ENCODE results near the gene CASP12. TPM values are rescaled to one million over a fixed set of nuclear protein-coding genes. Genes with fewer than 3 reads are reported as not detected.
A peak's percentile ranks its signal among the peaks of the same experiment; 100 is the strongest.

Gene CASP12
- total RNA-seq, 1 donor from 2014 or later: 0.22 TPM

- intact Hi-C loops (cut with DNase I): no loop called here
- no peak for DNase-seq (ENCODE audit: missing footprints)
- ATAC-seq: peak; percentile 55
These were observed 2.6 kb downstream of the CASP12 start for GRCh38 chr11:104895634-104896033.

GRCh38 chr11:104893876-104894275 lies 4.4 kb downstream of the CASP12 start:
- no peak for DNase-seq (ENCODE audit: missing footprints)

GRCh38 chr11:104892723-104893511 lies 5.3 kb downstream of the CASP12 start:
- ATAC-seq (no peak), DNase-seq (ENCODE audit: missing footprints) (no peak)
- intact Hi-C loops (cut with DNase I): no loop called here

More at GRCh38 chr11:104893876-104894275, 4.4 kb downstream of the CASP12 start:
- intact Hi-C loops (cut with DNase I): no loop called here
- ATAC-seq: no peak

- ATAC-seq (no peak), DNase-seq (ENCODE audit: missing footprints) (no peak)
- intact Hi-C loops (cut with DNase I): no loop called here
These were observed 7.1 kb downstream of the CASP12 start for GRCh38 chr11:104891135-104891534.

GRCh38 chr11:104883342-104883741 lies 14.9 kb downstream of the CASP12 start:
- DNase-seq (ENCODE audit: missing footprints): no peak
- intact Hi-C loops (cut with DNase I): no loop called here

GRCh38 chr11:104881117-104881794 lies 17.0 kb downstream of the CASP12 start:
- ATAC-seq (no peak), DNase-seq (ENCODE audit: missing footprints) (no peak)

More at GRCh38 chr11:104883342-104883741, 14.9 kb downstream of the CASP12 start:
- no peak for ATAC-seq

GRCh38 chr11:104879514-104880190 lies 18.6 kb downstream of the CASP12 start:
- DNase-seq (ENCODE audit: missing footprints): no peak
- intact Hi-C loops (cut with DNase I): no loop called here
- ATAC-seq: no peak

More at GRCh38 chr11:104881117-104881794, 17.0 kb downstream of the CASP12 start:
- intact Hi-C loops (cut with DNase I): no loop called here

GRCh38 chr11:104876861-104877431 lies 21.3 kb downstream of the CASP12 start:
- DNase-seq (ENCODE audit: missing footprints) (no peak), ATAC-seq (no peak)
- intact Hi-C loops (cut with DNase I): no loop called here

- no peak for ATAC-seq
- DNase-seq (ENCODE audit: missing footprints): no peak
- intact Hi-C loops (cut with DNase I): no loop called here
These were observed 21.9 kb downstream of the CASP12 start for GRCh38 chr11:104876324-104876723.

- no peak for ATAC-seq
These were observed 25.0 kb downstream of the CASP12 start for GRCh38 chr11:104873252-104873651.

GRCh38 chr11:104872393-104872792 lies 25.9 kb downstream of the CASP12 start:
- no peak for ATAC-seq
- intact Hi-C loops (cut with DNase I): no loop called here
- DNase-seq (ENCODE audit: missing footprints): no peak

More at GRCh38 chr11:104873252-104873651, 25.0 kb downstream of the CASP12 start:
- intact Hi-C loops (cut with DNase I): no loop called here
- DNase-seq (ENCODE audit: missing footprints): no peak

GRCh38 chr11:104870910-104871309 lies 27.4 kb downstream of the CASP12 start:
- no peak for DNase-seq (ENCODE audit: missing footprints)
- intact Hi-C loops (cut with DNase I): no loop called here
- no peak for ATAC-seq

- intact Hi-C loops (cut with DNase I): no loop called here
- no peak for DNase-seq (ENCODE audit: missing footprints)
- ATAC-seq: no peak
These were observed 31.4 kb downstream of the CASP12 start for GRCh38 chr11:104866815-104867214.

GRCh38 chr11:104858882-104859775 lies 39.1 kb downstream of the CASP12 start:
- ATAC-seq (no peak), DNase-seq (ENCODE audit: missing footprints) (no peak)
- intact Hi-C loops (cut with DNase I): no loop called here

GRCh38 chr11:104856607-104857006 lies 41.7 kb downstream of the CASP12 start:
- ATAC-seq: no peak
- DNase-seq (ENCODE audit: missing footprints): no peak
- intact Hi-C loops (cut with DNase I): no loop called here

- intact Hi-C loops (cut with DNase I): no loop called here
- DNase-seq (ENCODE audit: missing footprints) (no peak), ATAC-seq (no peak)
These were observed 42.3 kb downstream of the CASP12 start for GRCh38 chr11:104855965-104856364.

- intact Hi-C loops (cut with DNase I): no loop called here
- ATAC-seq: no peak
- no peak for DNase-seq (ENCODE audit: missing footprints)
These were observed 45.0 kb downstream of the CASP12 start for GRCh38 chr11:104853276-104853675.

GRCh38 chr11:104852811-104853210 lies 45.4 kb downstream of the CASP12 start:
- ATAC-seq (no peak), DNase-seq (ENCODE audit: missing footprints) (no peak)
- intact Hi-C loops (cut with DNase I): no loop called here

Measured in Right ventricle myocardium inferior (tissue), 1 donor.